Type B pancreatic cell (in vitro differentiated cells): ENCODE results near the gene PLXNB1. TPM values are rescaled to one million over a fixed set of nuclear protein-coding genes. Genes with fewer than 3 reads are reported as not detected.

Experiments used
- DNase-seq: peaks from one replicate; pipeline ENCODE4 v3.0.0; 2021; ENCODE audit warnings: mixed read lengths; ENCODE audit not compliant: unreplicated experiment; ENCODE audit errors: extremely low spot score
- H3K27ac Mint-ChIP-seq: 2 replicates; pipeline ENCODE4 v1.8.0; 2021; ENCODE audit warnings: mild to moderate bottlenecking, mixed read lengths
- H3K27me3 Mint-ChIP-seq: 2 replicates; pipeline ENCODE4 v1.8.0; 2021; ENCODE audit warnings: mixed read lengths
- H3K36me3 Mint-ChIP-seq: 2 replicates; pipeline ENCODE4 v1.8.0; 2021; ENCODE audit warnings: mixed read lengths
- H3K4me1 Mint-ChIP-seq: one replicate; pipeline ENCODE4 v1.8.0; 2021; ENCODE audit warnings: mixed read lengths; ENCODE audit not compliant: unreplicated experiment
- H3K4me3 Mint-ChIP-seq: 2 replicates; pipeline ENCODE4 v1.8.0; 2021; ENCODE audit warnings: mild to moderate bottlenecking, mixed read lengths
- H3K9me3 Mint-ChIP-seq: 2 replicates; pipeline ENCODE4 v1.8.0; 2021; ENCODE audit warnings: mixed read lengths
- CTCF ChIP-seq: fragments of 200-600 bp; sonication (generic); conservative IDR thresholded peaks from 2 replicates; pipeline ENCODE4 v1.5.0; 2021; ENCODE audit warnings: antibody characterized with exemption, mild to moderate bottlenecking
- total RNA-seq: library from RNA; stranded (reverse); gene quantifications from 2 replicates; pipeline ENCODE4 v1.2.1, GENCODE V29; 2021; ENCODE audit warnings: low replicate concordance

The PLXNB1 gene
- total RNA-seq, 1 donor from 2014 or later = 212 TPM

GRCh38 chr3:48388966-48389365 is 40.9 kb downstream of the PLXNB1 start:
- H3K27me3 Mint-ChIP-seq = peaks cover 6% of the 10 kb centered on the region
- H3K4me1 Mint-ChIP-seq = no peaks in the 10 kb centered on the region
- no peak overlapping the region for H3K4me3 Mint-ChIP-seq
- H3K9me3 Mint-ChIP-seq = no peaks in the 10 kb centered on the region
- DNase-seq = no peak
- no peaks in the 10 kb centered on the region for H3K36me3 Mint-ChIP-seq
- TF ChIP-seq CTCF = no peak
- no peak overlapping the region for H3K27ac Mint-ChIP-seq

- Mint-ChIP-seq H3K4me3 (no peak overlapping the region), H3K4me1 (no peaks in the 10 kb centered on the region), H3K27ac (no peak overlapping the region), H3K27me3 (peaks cover 6% of the 10 kb centered on the region), H3K36me3 (no peaks in the 10 kb centered on the region), H3K9me3 (no peaks in the 10 kb centered on the region)
- DNase-seq = no peak
- TF ChIP-seq CTCF = no peak
These were observed 42.3 kb downstream of the PLXNB1 start for GRCh38 chr3:48387634-48388033.

- H3K9me3 Mint-ChIP-seq = no peaks in the 10 kb centered on the region
- no peak for DNase-seq
- TF ChIP-seq CTCF = no peak
- peaks cover 5% of the 10 kb centered on the region for H3K4me1 Mint-ChIP-seq
- H3K27me3 Mint-ChIP-seq = no peaks in the 10 kb centered on the region
- no peak overlapping the region for H3K27ac Mint-ChIP-seq
- H3K4me3 Mint-ChIP-seq = no peak overlapping the region
- no peaks in the 10 kb centered on the region for H3K36me3 Mint-ChIP-seq
These were observed 56.9 kb downstream of the PLXNB1 start for GRCh38 chr3:48372862-48373435.

GRCh38 chr3:48372377-48372770 is 57.5 kb downstream of the PLXNB1 start:
- Mint-ChIP-seq H3K4me3 (no peak overlapping the region), H3K27ac (no peak overlapping the region), H3K9me3 (no peaks in the 10 kb centered on the region), H3K36me3 (no peaks in the 10 kb centered on the region), H3K27me3 (no peaks in the 10 kb centered on the region), H3K4me1 (peaks cover 5% of the 10 kb centered on the region)
- no peak for TF ChIP-seq CTCF
- DNase-seq = no peak

GRCh38 chr3:48371651-48372376 is 58.1 kb downstream of the PLXNB1 start, which contains the start of gene FBXW12:
FBXW12 (plus strand) TSS chr3:48372219; CDS start chr3:48372768, 549 bp downstream.
- Mint-ChIP-seq H3K4me1 (peaks cover 5% of the 10 kb centered on the region), H3K36me3 (no peaks in the 10 kb centered on the region), H3K27ac (no peak within 1 kb of the TSS), H3K9me3 (no peaks in the 10 kb centered on the region), H3K4me3 (no peak within 1 kb of the TSS), H3K27me3 (no peaks in the 10 kb centered on the region)
- DNase-seq = no peak
- no peak for TF ChIP-seq CTCF
